Purkinje cell (primary cell): ENCODE data around the gene CIAO2B. TPM values are rescaled to one million over a fixed set of nuclear protein-coding genes. Genes with fewer than 3 reads are reported as not detected.

ENCODE experiments used
- polyA plus RNA-seq: library from polyadenylated mRNA; unstranded; fragments of >200 nt; fragmentation: Nextera tagmentation; gene quantifications from 2 replicates; pipeline ENCODE4 v1.2.1, GENCODE V29; 2014

Gene CIAO2B
- polyA plus RNA-seq, result 100 and 132 TPM in 2 replicates

DNA sequence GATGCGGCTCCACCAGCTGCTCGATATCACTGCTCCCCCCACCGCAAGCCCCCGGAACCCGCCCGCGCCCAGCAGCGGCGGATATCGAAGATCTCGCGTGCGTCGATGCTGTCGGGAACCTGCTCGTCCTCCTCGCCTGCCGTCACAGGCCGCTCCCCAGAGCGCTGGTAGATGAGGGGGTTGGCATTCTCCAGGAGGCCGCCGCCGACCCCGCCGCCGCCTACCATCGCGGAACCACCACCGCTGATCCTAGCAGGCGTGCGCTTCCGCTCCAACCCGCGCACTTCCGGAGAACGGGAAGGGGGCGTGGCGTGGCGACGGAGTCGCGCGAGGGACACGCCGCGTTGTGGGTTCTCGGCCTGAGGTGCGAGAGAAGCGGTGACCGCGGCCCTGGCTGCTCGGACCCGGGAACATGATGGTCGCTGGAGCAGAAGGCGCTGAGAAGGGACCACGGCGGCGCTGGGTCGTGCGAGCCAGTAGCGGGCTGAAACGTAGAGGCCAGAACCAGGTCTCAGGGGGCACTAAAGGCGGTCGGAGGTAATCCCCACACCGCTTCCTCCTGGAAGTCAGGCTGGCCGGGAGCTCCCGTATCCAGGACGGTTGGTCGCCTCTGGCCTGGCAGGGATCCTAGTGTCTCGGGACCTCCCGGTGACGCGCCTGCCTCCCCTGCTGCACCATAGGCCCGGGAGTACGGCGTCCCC is at the start of gene CIAO2B:
Gene CIAO2B, minus strand, starts transcription at position 265 of the 701 bp plus-strand sequence. Its CDS starts 38 bp downstream, at position 227.

DNA sequence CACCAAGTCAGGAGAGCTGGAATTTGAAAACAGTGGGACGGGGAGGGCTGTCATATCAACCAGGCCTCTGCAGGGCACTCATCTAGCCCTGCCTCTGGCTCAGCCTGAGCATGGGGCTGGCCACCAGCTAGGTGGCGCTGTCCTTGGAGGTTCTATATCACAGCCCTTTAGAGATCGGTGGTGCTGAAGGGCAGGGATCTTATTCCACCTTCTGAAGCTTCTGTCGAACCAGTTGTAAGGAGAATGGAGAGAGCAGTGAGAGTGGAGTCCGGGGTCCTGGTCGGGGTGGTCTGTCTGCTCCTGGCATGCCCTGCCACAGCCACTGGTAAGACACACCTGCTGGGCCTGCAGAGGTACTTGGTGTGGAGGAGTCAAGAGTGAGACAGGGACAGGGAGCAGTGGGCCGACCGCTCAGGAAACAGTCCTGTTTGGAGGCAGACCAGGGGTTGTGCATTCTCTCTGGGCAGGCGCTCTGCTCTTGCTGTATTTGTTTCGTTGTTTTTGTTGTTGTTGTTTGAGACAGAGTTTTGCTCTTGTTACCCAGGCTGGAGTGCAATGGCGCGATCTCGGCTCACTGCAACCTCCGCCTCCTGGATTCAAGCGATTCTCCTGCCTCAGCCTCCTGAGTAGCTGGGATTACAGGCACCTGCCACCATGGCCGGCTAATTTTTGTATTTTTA is 27.0 kb upstream of the CIAO2B start, which contains the start of gene CES3:
Gene CES3, plus strand, starts transcription at position 202 of the 680 bp plus-strand sequence. Its CDS starts 42 bp downstream, at position 244.

DNA sequence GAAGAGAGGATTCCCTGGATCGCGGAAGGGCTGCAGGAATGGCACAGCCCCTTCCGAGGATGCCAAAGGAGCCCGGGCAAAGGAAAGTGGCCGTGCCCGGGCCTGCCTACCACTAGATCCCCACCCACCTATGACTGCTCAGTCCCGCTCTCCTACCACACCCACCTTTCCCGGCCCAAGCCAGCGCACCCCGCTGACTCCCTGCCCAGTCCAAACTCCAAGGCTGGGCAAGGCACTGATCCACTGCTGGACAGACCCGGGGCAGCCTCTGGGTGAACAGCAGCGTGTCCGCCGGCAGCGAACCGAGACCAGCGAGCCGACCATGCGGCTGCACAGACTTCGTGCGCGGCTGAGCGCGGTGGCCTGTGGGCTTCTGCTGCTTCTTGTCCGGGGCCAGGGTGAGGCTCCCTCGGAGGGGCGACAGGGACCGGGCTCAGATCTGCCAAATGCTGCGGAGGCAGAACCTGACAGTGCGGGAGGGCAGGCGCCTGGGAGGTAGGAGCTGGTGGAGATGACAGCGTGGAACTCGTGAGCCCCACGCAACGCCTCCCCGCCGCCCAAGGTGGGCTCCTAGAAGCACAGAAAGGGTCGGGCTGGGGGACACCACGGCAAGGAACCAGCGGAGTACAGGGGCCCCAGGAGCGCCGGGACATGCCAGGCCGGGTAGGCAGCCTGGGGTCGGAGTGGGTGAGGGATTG is 1.3 kb upstream of the CIAO2B start, which contains the start of gene CES2:
Gene CES2, plus strand, starts transcription at position 203 of the 698 bp plus-strand sequence. Its CDS starts 120 bp downstream, at position 323.

DNA sequence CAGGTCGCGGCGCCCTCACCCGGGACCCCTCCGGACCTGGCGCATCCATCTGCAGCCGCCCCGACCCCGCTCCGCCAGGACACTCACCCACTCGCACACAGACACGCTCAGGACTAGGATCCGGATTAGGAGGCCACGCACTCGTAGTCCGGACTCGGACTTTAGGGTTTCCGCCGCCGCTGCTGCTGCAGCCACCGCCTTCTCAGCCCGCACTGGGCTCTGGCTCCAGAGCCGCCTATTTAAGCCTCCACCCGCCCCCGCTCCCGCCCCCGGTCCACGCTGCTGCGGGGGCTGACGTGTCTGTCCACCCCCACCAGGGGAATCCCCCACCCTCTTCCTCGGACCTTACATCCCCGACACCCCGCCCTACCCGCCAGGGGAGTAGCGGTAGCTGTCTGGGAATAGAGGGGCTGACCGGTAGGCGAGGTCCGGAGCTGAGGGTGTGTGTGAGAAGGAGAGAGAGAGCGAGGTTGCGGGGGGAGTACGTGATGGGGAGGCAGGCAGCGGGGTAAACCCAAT is 8.8 kb downstream of the CIAO2B start, which contains the start of gene RRAD:
Gene RRAD, minus strand, starts transcription at position 214 of the 519 bp plus-strand sequence. CDS start 356 bp downstream, outside the sequence.

DNA sequence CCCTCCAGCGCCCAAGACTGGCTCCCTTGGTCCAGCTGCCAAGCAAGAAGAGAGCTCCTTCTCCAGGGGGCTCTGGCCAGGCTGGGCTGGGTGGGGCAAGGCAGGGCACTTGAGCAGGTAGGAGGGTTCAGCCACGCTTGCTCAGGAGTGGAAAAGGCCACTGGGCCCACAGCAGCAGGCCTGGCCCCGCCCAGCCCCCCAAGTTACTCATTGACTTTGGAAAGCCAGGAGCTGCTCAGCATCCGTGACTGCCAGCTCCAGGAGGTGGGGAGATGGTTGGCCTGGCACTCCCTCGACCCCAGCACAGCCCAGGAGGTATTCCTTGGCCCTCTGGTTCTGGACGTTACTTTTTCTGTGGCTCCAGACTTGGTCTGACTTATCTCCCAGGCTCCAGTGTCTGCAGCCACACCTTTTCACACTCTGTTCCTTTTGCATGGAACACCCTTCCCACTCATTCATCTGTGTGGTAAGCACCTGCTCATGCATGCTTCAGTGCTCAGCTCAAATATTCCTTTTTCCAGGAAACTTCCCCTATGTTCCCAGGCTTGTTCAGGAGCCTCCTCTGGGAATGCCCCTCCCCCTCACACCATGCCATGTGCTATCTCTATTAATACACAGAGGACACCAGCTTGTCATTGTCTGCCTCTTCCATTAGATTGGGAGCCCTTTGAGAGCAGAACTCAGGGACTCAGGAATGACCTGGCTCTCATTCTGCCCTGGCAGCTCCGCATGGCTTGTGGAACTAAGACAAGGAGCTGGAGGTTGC is 15.2 kb downstream of the CIAO2B start, which contains the start of gene CDH16:
Gene CDH16, minus strand, starts transcription at position 83 of the 766 bp plus-strand sequence. CDS start 820 bp downstream, outside the sequence.

Other genes starting within 250 kb of the CIAO2B start
- gene CMTM4, start 237.7 kb downstream of the CIAO2B start, polyA plus RNA-seq, result 6.6 and 12.9 TPM in 2 replicates
- gene DYNC1LI2, start 182.8 kb downstream of the CIAO2B start, polyA plus RNA-seq, result 55.7 and 65.1 TPM in 2 replicates
- gene TERB1, start 132.8 kb downstream of the CIAO2B start, polyA plus RNA-seq, result 0.34 TPM in 1 of 2 replicates, not detected in the other
- gene NAE1, start 103.4 kb downstream of the CIAO2B start, polyA plus RNA-seq, result 161 and 180 TPM in 2 replicates
- 15.9 and 38.9 TPM in 2 replicates for gene CA7, start 90.0 kb downstream of the CIAO2B start, polyA plus RNA-seq
- gene PDP2, start 53.9 kb downstream of the CIAO2B start, polyA plus RNA-seq, result 20.4 and 21.6 TPM in 2 replicates
- not detected in 2 replicates for gene CDH16, start 15.5 kb downstream of the CIAO2B start, polyA plus RNA-seq
- not detected in 2 replicates for gene RRAD, start 8.9 kb downstream of the CIAO2B start, polyA plus RNA-seq
- 0.81 and 2.0 TPM in 2 replicates for gene CES2, start 1.1 kb upstream of the CIAO2B start, polyA plus RNA-seq
- 0.86 and 0.90 TPM in 2 replicates for gene CES3, start 26.9 kb upstream of the CIAO2B start, polyA plus RNA-seq
- 2.8 and 6.0 TPM in 2 replicates for gene CES4A, start 54.2 kb upstream of the CIAO2B start, polyA plus RNA-seq
- 3.7 and 7.3 TPM in 2 replicates for gene CBFB, start 94.7 kb upstream of the CIAO2B start, polyA plus RNA-seq
- 4.7 and 14.2 TPM in 2 replicates for gene PHAF1, start 175.5 kb upstream of the CIAO2B start, polyA plus RNA-seq
- not detected in 2 replicates for gene B3GNT9, start 216.6 kb upstream of the CIAO2B start, polyA plus RNA-seq
- gene TRADD, start 225.5 kb upstream of the CIAO2B start, polyA plus RNA-seq, result 0.99 TPM in 1 of 2 replicates, not detected in the other
- 0.81 TPM in 1 of 2 replicates, not detected in the other for gene FBXL8, start 225.6 kb upstream of the CIAO2B start, polyA plus RNA-seq
- 1.9 and 3.9 TPM in 2 replicates for gene HSF4, start 230.3 kb upstream of the CIAO2B start, polyA plus RNA-seq
- gene NOL3, start 236.1 kb upstream of the CIAO2B start, polyA plus RNA-seq, result 6.3 and 9.0 TPM in 2 replicates
- 12.0 and 13.3 TPM in 2 replicates for gene MATCAP1, start 249.6 kb upstream of the CIAO2B start, polyA plus RNA-seq